SIG-M5 (cell line): ENCODE data around the gene R3HCC1L.

Experiments used
- DNase-seq: peaks from one replicate; lab custom pipeline; 2025; lab: John Stamatoyannopoulos, UW

R3HCC1L gene

GRCh38 chr10:98276311-98276710 is 141.9 kb downstream of the R3HCC1L start:
- DNase-seq = no peak

- no peak for DNase-seq
Measured at GRCh38 chr10:98285416-98285815, 151.0 kb downstream of the R3HCC1L start.

GRCh38 chr10:98286419-98286818 is 152.0 kb downstream of the R3HCC1L start:
- no peak for DNase-seq

GRCh38 chr10:98287321-98287720 is 152.9 kb downstream of the R3HCC1L start:
- no peak for DNase-seq

GRCh38 chr10:98289802-98290209 is 155.3 kb downstream of the R3HCC1L start:
- DNase-seq = no peak

- no peak for DNase-seq
Measured at GRCh38 chr10:98292971-98293370, 158.5 kb downstream of the R3HCC1L start.

GRCh38 chr10:98293550-98294269 is 159.3 kb downstream of the R3HCC1L start:
- DNase-seq = no peak

- DNase-seq = no peak
Measured at GRCh38 chr10:98294270-98294627, 159.8 kb downstream of the R3HCC1L start.
